Stimulated activated CD4-positive, alpha-beta T cell treated with anti-CD3 and anti-CD28 coated beads, Interleukin-1b, Interleukin-23, amount 100 ng/mL, for 1 hour (primary cell): ENCODE measurements around the gene CSNK1G1.
"Not testable (repeated sequence)": the region's sequence is repeated elsewhere in the genome, so short reads cannot be mapped to it uniquely, and the experiment has no call there.

Experiments
- DNase-seq, 2 donors: peaks; one replicate each; pipeline ENCODE4 v3.0.0-alpha.2; 2020; ENCODE audit warnings: low read depth in 2 of 2

The CSNK1G1 gene

DNA sequence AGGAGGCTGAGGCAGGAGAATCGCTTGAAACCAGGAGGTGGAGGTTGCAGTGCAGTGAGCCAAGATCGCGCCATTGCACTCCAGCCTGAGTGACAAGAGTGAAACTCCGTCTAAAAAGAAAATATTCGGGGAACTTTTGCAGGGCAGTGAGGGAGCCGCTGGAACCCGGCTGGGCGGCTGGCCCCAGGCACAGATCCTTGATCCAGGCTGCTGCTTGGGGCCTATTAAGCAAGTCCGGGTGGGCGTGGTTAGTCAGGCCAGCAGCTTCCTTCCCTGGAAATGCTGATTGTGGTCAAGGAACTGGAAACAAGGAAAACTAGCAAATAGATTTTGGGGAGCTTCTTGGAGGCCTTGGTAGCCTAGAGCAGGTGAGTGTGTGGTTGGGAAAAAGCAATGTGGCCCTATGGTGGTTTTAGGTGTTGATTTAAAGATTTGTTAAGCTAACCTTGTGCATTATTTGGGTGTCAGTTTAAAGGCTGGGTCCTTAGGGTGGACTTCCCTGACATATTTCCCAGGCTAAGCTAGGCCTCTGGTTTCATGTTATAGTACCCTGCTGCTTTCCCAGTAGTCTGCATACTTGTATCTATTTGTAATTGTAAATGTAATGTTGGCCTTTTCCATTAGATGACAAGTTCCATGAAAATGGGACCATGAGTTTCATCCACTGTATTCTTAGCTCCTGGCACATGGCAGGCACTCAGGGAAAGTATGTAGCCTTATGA, 222.2 kb downstream of the CSNK1G1 start:
- no peak for DNase-seq

DNA sequence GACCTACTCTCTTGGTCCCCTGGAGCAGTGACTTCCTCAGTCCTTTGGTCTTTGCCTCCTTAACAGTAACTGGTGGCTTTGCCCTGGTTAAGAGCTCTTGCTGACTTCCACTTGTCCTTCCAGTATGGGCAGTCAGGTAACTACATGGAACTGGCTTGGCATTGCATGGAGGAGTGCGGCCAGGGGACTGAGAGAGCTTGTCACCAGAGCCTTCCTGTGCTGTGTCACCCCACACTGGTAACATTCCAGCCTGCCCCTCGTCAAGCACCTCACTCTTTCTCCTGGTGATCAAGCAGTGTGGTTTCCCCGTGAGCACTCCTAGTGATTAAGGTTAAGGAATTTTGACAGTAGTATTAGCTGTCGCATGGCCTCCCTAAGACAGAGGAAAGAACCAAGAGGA, 223.8 kb downstream of the CSNK1G1 start:
- DNase-seq, result no peak

DNA sequence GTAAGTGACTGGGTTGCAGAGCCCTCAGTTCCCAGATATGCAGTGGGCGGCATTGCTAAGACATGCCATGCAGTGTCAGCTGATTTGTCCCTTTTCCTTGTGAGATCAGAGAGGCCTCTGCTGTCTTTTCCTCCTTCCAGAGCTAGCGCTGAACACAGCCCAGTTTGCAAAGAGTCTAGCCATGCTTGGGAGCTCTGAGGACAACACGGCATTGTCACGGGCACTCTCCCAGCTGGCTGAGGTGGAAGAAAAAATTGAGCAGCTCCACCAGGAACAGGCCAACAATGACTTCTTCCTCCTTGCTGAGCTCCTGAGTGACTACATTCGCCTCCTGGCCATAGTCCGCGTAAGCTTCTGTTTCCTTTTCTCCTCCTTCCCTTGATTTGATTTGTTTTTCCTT, 224.4 kb downstream of the CSNK1G1 start:
- DNase-seq, result no peak

DNA sequence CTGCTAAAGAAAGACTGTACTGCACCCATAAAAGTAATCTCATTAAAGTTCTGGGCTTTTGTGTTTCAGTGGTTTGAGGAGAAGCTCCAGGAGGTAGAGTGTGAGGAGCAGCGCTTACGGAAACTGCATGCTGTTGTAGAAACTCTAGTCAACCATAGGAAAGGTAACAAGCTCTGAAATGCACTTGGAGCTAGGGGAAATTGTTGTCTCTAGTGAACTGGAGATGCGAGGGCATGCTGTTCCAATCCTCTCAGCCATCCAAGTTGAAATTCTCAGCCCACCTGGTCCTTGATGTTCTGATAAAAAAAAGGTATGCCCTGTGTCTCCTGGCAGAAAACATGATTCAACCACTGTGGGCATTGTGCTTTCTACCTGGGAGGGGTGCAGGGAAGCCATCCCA, 225.8 kb downstream of the CSNK1G1 start:
- DNase-seq, result no peak

DNA sequence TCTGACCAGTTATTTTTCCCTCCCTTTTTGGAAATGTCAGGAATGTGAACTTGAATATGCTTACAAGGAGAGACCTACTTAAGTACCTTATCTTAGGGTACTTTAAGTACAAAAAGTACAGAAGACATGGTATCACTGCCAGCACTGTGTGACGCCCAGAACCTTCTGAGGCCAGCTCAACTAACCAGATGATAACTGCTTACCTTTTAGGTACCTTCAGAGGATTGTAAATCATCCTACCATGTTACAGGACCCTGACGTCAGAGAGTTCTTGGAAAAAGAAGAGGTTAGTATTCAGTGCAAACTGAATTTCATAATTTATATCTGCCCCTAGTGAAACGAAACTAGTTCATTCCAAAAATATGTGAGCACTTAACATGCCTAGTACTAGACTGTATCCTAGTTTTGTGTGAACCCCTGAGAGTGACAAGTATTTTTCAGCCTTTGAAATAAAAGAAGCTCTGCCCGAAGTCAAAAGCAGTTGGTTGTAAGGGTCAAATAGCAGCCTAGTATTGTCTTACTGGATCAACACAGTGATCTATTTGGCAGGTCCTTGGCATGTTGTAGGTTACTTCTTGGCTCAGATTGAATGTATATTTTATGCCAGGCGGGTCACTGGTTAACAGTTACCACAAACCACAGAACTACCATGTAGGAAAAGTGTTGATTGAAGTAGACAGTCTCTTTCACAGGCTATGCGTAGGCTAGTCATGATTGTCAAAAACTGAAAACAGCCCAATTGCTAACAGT, 228.3 kb downstream of the CSNK1G1 start:
- no peak for DNase-seq

DNA sequence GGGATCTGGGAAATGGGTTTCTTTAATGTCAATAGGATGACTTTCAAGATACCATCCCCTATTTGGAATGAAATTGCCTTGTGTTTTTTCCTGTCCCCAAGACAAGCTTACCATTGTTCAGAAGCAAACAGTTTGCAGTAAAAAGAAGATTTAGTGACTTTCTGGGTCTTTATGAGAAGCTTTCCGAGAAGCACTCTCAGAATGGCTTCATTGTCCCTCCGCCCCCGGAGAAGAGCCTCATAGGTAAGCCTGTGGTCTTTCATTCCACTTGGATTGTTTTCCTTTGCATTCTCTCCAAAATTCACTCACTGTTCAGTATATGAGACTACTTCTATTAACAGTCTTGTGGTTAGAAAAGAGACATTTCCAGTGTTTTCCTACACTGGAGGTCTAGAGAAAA, 230.0 kb downstream of the CSNK1G1 start:
- DNase-seq, result no peak

DNA sequence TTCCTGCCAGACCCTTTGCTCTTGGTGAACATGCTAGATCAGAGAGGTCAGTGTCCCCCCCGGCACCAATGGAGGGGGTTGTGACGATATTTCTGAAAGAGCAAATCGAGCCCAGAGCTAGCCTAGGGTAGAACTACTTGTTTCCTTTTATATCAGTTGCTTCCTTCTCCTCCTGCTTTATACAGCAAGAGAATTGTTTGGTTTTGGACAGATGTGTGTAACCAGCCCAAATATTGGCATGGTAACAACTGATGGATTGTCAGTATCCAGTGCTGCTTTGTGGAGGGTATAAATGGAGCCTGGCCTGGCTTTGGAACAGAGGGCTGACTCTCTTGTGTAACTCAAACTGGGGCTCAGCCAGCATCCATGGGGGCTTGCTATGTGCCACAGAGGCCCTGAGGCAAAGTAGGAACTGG, 233.0 kb downstream of the CSNK1G1 start:
- no peak for DNase-seq

DNA sequence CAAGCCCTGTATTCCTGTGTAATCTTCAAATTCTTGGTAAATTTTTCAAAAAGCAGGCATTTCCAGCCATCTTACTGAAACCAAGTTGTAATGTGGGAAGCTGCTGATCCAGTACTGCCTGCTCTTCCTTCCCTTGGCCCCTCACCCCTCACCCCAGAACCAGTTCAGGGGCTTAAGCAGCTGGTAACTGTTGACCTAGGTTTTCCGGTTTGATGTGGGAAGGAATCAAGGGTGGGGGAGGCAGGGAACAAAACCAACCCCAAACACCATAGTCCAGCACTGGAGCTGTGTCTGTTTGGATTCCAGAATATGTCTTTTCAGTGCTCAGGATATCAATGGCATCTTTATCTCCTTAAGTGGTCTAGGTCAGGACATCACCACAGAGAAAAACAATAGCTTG, 233.5 kb downstream of the CSNK1G1 start:
- DNase-seq, result no peak

DNA sequence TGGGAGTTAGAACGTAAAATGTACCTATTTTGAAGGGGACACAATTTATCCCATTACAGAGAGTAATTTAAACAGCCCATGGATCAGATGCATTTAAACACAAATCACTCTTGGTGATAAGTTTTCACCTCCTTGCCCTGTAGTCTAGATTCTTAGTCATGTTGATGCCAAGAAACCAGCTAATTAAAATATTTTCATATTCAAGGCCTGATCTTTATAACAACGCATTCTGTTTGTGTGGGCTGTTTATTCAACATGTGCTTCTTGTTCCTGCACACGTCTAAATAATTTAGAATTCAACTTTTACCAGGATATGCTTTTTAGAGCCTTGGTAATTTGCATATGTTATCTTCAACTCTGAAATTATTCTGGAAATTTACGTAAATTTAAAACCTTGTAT, 234.4 kb downstream of the CSNK1G1 start:
- no peak for DNase-seq

DNA sequence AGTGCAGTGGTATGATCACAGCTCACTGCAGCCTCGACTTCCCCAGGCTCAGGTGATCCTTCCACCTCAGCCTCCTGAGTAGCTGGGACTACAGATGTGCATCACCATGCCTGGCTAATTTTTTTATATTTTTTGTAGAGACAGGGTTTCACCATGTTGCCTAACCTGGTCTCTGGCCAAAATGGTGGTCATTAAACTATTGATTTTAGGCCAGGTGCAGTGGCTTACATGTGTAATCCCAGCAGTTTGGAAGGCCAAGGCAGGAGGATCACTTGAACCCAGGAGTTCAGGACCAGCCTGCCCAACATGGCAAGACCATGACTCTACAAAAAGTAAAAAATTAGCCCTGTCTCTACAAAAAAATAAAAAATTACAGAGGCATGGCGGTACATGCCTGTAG, 235.7 kb downstream of the CSNK1G1 start:
- DNase-seq, result not testable (repeated sequence)

DNA sequence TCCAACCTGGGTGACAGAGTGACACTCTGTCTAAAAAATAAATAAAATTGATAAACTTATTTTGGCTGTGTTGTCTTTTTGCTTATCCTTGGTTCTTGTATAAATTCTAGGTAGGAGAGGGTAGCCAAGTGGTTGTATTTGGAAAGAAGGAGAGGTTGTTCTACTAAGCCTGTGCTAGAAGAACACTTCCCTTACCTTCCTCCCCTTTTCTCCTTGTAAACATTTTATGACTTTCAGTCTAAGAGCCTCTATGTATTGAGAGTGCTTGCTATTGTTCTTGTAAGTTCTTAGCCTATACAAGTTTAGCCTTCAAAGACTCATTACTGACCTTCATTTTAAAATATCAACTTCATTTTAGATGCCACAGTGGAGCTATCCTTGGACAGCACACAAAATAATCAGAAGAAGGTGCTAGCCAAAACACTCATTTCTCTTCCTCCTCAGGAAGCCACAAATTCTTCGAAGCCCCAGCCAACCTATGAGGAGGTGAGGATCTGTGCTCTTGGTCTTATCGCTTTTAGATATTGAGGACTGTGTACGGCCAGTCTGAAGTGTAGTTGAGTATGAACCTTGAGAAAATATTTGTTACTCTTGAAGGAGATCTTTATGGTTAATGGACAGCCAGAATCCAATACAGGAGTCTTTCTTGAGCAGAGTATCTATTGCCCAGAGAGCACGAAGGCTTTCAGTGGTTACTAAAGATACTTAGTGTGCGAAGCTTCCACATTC, 238.1 kb downstream of the CSNK1G1 start:
- DNase-seq, result no peak
